Fibroblast of mammary gland (primary cell): ENCODE results near the gene ASXL1.

Source experiments
- DNase-seq: peaks from one replicate; pipeline ENCODE4 v3.0.0-alpha.2; 2010; ENCODE audit warnings: low read depth
- H3K4me3 ChIP-seq: 2 replicates; pipeline ENCODE4 v1.5.1; 2011; ENCODE audit warnings: low read depth, mild to moderate bottlenecking, low read length, moderate library complexity; ENCODE audit not compliant: control insufficient read depth
- CTCF ChIP-seq: conservative IDR thresholded peaks from 2 replicates; pipeline ENCODE4 v1.5.1; 2011; ENCODE audit warnings: low read depth, low read length, inconsistent platforms; ENCODE audit not compliant: control insufficient read depth, insufficient read depth

ASXL1 gene

DNA sequence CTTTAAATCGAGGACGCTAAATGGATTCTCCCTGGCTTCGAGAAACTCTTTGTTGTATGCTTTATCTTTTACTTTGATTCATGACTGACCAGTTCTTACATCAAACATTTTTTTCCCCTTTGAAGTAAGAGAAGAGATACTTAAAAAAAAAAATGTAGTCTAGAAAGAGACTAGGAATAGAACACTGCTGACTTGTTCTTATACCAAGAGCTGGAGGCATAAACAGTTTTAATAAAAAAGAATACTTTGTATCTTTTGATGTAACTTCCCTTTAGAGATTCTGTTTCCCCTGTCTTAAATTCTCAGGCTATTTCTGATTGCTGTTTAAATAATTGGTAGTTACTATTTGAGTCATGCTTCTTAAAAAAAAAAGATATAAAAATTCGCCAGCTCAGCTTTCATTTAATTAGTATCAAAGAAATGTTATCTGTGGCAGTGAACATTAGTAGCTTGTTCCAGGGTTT is 4.8 kb downstream of the ASXL1 start:
- no peak overlapping the region for H3K4me3 ChIP-seq
- no peak for DNase-seq
- TF ChIP-seq CTCF, result no peak

DNA sequence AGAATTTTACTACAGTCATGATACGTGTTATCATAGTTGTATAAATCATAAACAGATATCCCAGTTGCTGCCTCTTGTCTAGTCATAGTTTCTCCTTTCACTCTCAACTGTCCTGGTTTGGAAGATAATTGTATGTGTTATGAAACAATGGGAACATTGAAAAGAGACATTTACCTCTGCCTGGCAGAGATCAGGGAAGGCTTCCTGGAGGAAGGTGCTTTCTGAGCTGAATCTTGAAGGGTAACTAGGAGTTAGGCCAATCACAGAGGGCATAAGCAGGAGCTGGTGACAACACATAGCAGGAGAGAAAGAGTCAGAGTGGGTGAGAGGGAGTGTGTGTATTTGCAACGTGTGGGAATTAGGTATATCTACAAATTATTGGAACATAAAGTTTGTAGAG is 5.4 kb downstream of the ASXL1 start:
- no peak overlapping the region for H3K4me3 ChIP-seq
- no peak for TF ChIP-seq CTCF
- no peak for DNase-seq

GRCh38 chr20:32364554-32365208 is 6.5 kb downstream of the ASXL1 start:
- DNase-seq, result no peak
- H3K4me3 ChIP-seq, result no peak overlapping the region
- TF ChIP-seq CTCF, result no peak

DNA sequence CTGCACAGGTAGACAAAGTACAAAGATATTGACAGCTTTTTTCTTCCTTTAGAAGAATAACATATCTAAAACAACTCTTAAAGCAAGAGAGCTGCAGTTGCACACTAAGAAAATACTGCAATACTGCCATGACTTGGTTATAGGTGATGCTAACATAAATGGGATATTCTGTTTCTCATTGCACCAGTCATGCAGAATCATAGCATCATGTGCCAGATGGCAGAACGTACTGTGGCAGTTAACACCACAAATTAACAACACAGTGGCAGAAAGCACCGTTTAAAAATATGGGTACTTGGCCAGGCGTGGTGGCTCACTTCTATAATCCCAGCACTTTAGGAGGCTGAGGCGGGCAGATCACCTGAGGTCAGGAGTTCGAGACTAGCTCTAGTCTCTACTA is 7.4 kb downstream of the ASXL1 start:
- DNase-seq, result no peak
- H3K4me3 ChIP-seq, result no peak overlapping the region
- TF ChIP-seq CTCF, result no peak

DNA sequence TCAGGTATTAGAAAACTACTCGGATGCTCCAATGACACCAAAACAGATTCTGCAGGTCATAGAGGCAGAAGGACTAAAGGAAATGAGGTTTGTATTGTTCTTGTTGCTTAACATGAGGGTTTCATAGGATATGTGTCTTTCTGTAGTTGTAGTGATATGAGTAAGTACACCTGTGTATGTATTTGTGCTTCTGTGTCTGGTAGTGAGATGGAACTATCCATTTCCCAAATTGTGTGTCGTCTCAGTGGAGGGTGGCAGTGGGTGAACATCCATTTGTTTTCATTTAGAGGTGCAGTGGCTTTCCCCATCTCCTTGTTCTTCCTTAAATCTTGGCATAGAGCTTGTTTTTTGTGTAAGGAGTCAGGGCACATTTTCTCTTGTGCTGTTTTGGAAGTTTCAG is 8.2 kb downstream of the ASXL1 start:
- TF ChIP-seq CTCF, result no peak
- no peak for DNase-seq
- H3K4me3 ChIP-seq, result no peak overlapping the region

- no peak for TF ChIP-seq CTCF
- no peak for DNase-seq
- no peak overlapping the region for H3K4me3 ChIP-seq
Observed at GRCh38 chr20:32368323-32368722, 10.2 kb downstream of the ASXL1 start.

GRCh38 chr20:32368925-32369324 is 10.8 kb downstream of the ASXL1 start:
- no peak overlapping the region for H3K4me3 ChIP-seq
- no peak for DNase-seq
- no peak for TF ChIP-seq CTCF
